ENCODE measurements around the gene SEMA6D.

Gene SEMA6D

DNA sequence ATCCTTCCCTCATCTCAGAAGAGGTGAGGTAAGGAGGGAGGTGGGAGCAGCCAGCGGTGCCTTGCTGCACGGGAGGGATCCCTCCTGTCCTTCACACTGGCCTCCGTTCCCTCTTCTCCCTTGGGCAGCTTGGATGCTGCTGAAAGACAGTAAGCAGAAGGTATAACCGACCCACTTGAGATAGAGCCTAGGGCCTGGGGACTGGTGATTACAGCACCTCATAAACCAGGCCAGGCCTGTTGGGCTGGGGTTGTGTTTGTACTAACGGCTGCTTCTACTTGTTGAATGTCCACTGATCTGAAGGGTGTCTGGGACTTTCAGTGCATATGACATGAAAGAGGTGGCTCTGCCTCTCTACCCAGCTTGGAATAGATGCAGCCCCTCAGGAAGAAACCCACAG, 25.0 kb downstream of the SEMA6D start:
- TF ChIP-seq CTCF (conservative IDR thresholded peaks at IDR 0.05; ENCODE audit: low read depth, low read length) = no peak
- no peak overlapping the region for H3K4me3 ChIP-seq (ENCODE audit: low read length)
- no peak for DNase-seq (ENCODE audit: low read depth)

DNA sequence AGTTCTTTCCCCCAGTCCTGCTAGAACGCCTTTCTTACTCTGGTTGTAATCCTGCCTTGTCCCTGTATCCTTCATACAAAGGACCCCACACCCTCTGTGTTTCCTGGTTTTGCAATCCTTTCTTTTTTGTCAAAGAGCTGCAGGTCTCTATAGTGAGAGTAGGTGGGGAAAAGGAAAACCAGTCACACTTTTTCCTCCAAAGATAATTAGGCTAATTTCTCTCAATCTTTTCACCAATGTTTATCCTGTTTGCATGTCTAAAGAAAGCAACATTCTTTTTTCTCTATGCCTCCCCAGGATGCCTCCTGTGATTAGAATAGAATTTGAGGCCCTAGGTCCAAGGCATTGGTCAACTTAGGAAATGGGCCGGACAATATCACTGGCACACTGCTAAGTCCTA, 25.4 kb downstream of the SEMA6D start:
- H3K4me3 ChIP-seq (ENCODE audit: low read length) = no peak overlapping the region
- no peak for DNase-seq (ENCODE audit: low read depth)
- no peak for TF ChIP-seq CTCF (conservative IDR thresholded peaks at IDR 0.05; ENCODE audit: low read depth, low read length)

GRCh38 chr15:47743385-47743784, 26.1 kb downstream of the SEMA6D start:
- no peak for TF ChIP-seq CTCF (conservative IDR thresholded peaks at IDR 0.05; ENCODE audit: low read depth, low read length)
- no peak overlapping the region for H3K4me3 ChIP-seq (ENCODE audit: low read length)
- DNase-seq (ENCODE audit: low read depth) = no peak

GRCh38 chr15:47743886-47744285, 26.6 kb downstream of the SEMA6D start:
- TF ChIP-seq CTCF (conservative IDR thresholded peaks at IDR 0.05; ENCODE audit: low read depth, low read length) = no peak
- no peak overlapping the region for H3K4me3 ChIP-seq (ENCODE audit: low read length)
- DNase-seq (ENCODE audit: low read depth) = no peak

DNA sequence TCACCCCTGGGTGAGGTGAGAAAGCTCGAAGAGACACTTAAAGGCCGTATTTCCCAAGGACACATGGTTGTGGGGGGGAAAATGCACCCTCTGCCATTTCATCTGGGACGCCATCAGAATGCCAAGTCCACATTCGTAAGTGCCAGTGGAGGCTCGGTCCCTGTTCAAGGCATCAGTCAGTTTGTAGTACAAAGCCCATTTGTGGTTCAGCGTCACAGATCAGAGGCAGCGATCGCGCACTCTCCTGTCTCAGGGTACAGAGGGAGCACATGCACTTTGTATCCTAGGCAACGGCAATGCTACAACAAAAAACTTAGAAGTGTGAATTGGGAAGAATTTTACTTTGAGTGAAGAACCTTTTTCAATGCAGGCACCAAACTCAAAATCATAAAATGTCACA, 27.2 kb downstream of the SEMA6D start:
- no peak overlapping the region for H3K4me3 ChIP-seq (ENCODE audit: low read length)
- DNase-seq (ENCODE audit: low read depth) = no peak
- TF ChIP-seq CTCF (conservative IDR thresholded peaks at IDR 0.05; ENCODE audit: low read depth, low read length) = no peak

DNA sequence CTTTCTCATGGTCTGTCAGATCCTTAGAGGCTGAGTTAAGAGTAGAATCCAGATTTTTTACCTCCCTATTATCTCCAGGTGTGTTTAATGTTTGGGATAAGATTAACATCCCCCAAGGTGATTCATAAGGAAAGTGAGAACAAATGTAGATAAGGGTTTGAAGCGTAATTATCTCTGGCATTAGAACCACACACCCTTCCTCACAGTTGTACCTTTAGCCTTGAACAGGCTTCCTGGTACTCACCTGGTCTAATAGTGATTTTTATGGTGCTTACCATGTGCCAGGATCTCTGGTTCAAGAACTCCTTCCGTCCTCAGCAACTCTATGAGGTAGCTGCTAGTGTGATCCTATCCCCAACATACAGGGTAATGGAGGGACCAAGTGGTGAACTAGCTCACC, 27.7 kb downstream of the SEMA6D start:
- no peak for TF ChIP-seq CTCF (conservative IDR thresholded peaks at IDR 0.05; ENCODE audit: low read depth, low read length)
- no peak overlapping the region for H3K4me3 ChIP-seq (ENCODE audit: low read length)
- DNase-seq (ENCODE audit: low read depth) = no peak

DNA sequence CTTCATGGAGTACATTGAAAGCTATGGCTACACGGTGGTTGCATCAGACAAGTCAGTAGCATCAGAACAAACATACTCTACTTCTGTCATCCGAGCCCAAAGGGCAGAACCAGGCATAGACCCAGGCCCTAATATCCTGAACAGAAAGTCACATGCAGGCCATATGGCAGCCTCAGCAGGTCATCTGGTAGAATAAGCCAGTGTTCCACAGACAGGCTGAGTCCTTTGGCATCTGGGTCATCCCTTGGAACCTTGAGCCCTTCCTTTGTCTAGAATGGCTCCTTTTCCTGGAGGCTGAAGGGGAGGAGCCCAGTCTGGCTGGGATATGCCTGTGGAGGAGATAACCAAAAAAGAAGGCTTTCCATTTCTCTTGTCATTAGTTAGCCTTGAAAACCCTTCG, 29.2 kb downstream of the SEMA6D start:
- no peak overlapping the region for H3K4me3 ChIP-seq (ENCODE audit: low read length)
- TF ChIP-seq CTCF (conservative IDR thresholded peaks at IDR 0.05; ENCODE audit: low read depth, low read length) = no peak
- DNase-seq (ENCODE audit: low read depth) = no peak

Measured in retinal pigment epithelial cell (primary cell).